Thoracic aorta (tissue), 2 donors: ENCODE data around the gene RBMS1. TPM values are rescaled to one million over a fixed set of nuclear protein-coding genes. Genes with fewer than 3 reads are reported as not detected.

ENCODE experiments used
- ATAC-seq: fragments of 150-250 bp; one replicate; pipeline ENCODE4 v1.8.0; 2017; ENCODE audit warnings: low read depth; ENCODE audit not compliant: insufficient number of reproducible peaks, low FRiP score
- DNase-seq: peaks from one replicate; pipeline ENCODE4 v3.0.0-alpha.2; 2020; ENCODE audit warnings: low spot score
- H3K27ac ChIP-seq, 2 donors: fragments of 200-600 bp; sonication (generic); 1 replicate in 1 of 2; 2 replicates in 1 of 2; pipeline ENCODE4 v1.5.1; 2016; ENCODE audit warnings: mild to moderate bottlenecking in 2 of 2, moderate library complexity in 2 of 2
- H3K27me3 ChIP-seq: fragments of 200-600 bp; sonication (generic); replicated peaks from 2 replicates; pipeline ENCODE4 v1.6.0; 2016; ENCODE audit warnings: mild to moderate bottlenecking; ENCODE audit not compliant: insufficient read depth
- H3K36me3 ChIP-seq: fragments of 200-600 bp; sonication (generic); one replicate; pipeline ENCODE4 v1.5.1; 2016
- H3K4me1 ChIP-seq, 2 donors: fragments of 200-600 bp; sonication (generic); 1 replicate in 1 of 2; 2 replicates in 1 of 2; pipeline versions ENCODE4 v1.5.1 to v1.6.0; 2016; ENCODE audit warnings: low read depth in 2 of 2, mild to moderate bottlenecking in 1 of 2; ENCODE audit not compliant: control insufficient read depth in 1 of 2
- H3K4me3 ChIP-seq: fragments of 200-600 bp; sonication (generic); 2 replicates; pipeline ENCODE4 v1.5.1; 2016; ENCODE audit warnings: mild to moderate bottlenecking
- H3K9me3 ChIP-seq: fragments of 200-600 bp; sonication (generic); 2 replicates; pipeline ENCODE4 v1.5.1; 2016
- CTCF ChIP-seq: fragments of 200-600 bp; sonication (generic); IDR thresholded peaks from one replicate; pipeline ENCODE4 v1.5.1; 2019; ENCODE audit warnings: antibody characterized with exemption
- total RNA-seq, 2 donors: library from RNA; depleted of rRNA; stranded (reverse); fragments of >200 nt; gene quantifications; one replicate each; pipeline versions ENCODE4 v1.1.0 to v1.2.3, GENCODE V29; 2016

RBMS1 gene
- total RNA-seq, 2 donors from 2014 or later: 98.7 to 179 TPM

- TF ChIP-seq CTCF: no peak
- no peak for DNase-seq
- H3K4me1 ChIP-seq: peaks cover 19 to 22% of the 10 kb centered on the region in 2 donors
- H3K9me3 ChIP-seq: peaks cover 4% of the 10 kb centered on the region
- H3K27ac ChIP-seq: peak overlapping the region in 1 of 2 donors; percentile 5
- no peaks in the 10 kb centered on the region for H3K27me3 ChIP-seq
- H3K4me3 ChIP-seq: peak overlapping the region; percentile 19
- ATAC-seq: no peak
- H3K36me3 ChIP-seq: no peaks in the 10 kb centered on the region
Observed at GRCh38 chr2:160434254-160434948, 59.2 kb downstream of the RBMS1 start.

GRCh38 chr2:160433466-160434140 lies 60.0 kb downstream of the RBMS1 start:
- peak overlapping the region; percentile 19 for H3K4me3 ChIP-seq
- peaks cover 24 to 30% of the 10 kb centered on the region in 2 donors for H3K4me1 ChIP-seq
- no peaks in the 10 kb centered on the region for H3K36me3 ChIP-seq
- H3K9me3 ChIP-seq: peaks cover 4% of the 10 kb centered on the region
- H3K27ac ChIP-seq: peak overlapping the region in 1 of 2 donors; percentile 5
- ATAC-seq (no peak), DNase-seq (no peak)
- H3K27me3 ChIP-seq: no peaks in the 10 kb centered on the region
- TF ChIP-seq CTCF: no peak

GRCh38 chr2:160432633-160433032 lies 61.0 kb downstream of the RBMS1 start:
- peaks cover 4% of the 10 kb centered on the region for H3K9me3 ChIP-seq
- ATAC-seq (no peak), DNase-seq (no peak)
- H3K36me3 ChIP-seq: no peaks in the 10 kb centered on the region
- TF ChIP-seq CTCF: no peak
- no peak overlapping the region for H3K4me3 ChIP-seq
- H3K4me1 ChIP-seq: peaks cover 27 to 39% of the 10 kb centered on the region in 2 donors
- no peak overlapping the region for H3K27ac ChIP-seq
- no peaks in the 10 kb centered on the region for H3K27me3 ChIP-seq

- no peak overlapping the region for H3K27ac ChIP-seq
- no peak overlapping the region for H3K4me3 ChIP-seq
- peaks cover 31 to 49% of the 10 kb centered on the region in 2 donors for H3K4me1 ChIP-seq
- no peaks in the 10 kb centered on the region for H3K36me3 ChIP-seq
- ATAC-seq: no peak
- H3K9me3 ChIP-seq: peaks cover 4% of the 10 kb centered on the region
- DNase-seq: no peak
- no peaks in the 10 kb centered on the region for H3K27me3 ChIP-seq
- no peak for TF ChIP-seq CTCF
Observed at GRCh38 chr2:160431441-160431840, 62.2 kb downstream of the RBMS1 start.

- H3K27ac ChIP-seq: peak overlapping the region in 1 of 2 donors; percentile 84
- no peak for ATAC-seq
Observed at GRCh38 chr2:160430001-160430344, 63.6 kb downstream of the RBMS1 start.

More at GRCh38 chr2:160430001-160430344, 63.6 kb downstream of the RBMS1 start:
- H3K9me3 ChIP-seq: peaks cover 4% of the 10 kb centered on the region
- H3K36me3 ChIP-seq: no peaks in the 10 kb centered on the region
- TF ChIP-seq CTCF: no peak
- H3K4me3 ChIP-seq: no peak overlapping the region
- peaks cover 37 to 61% of the 10 kb centered on the region in 2 donors for H3K4me1 ChIP-seq
- DNase-seq: no peak
- no peaks in the 10 kb centered on the region for H3K27me3 ChIP-seq
